HEK293 (cell line): ENCODE measurements around the gene HLA-DPB1.
A peak's percentile ranks its signal among the peaks of the same experiment; 100 is the strongest.

Experiments used
- FEZF1 ChIP-seq: fragments of 450-650 bp; formaldehyde crosslinking; IDR thresholded peaks from 2 replicates; pipeline ENCODE4 v1.5.1; 2016; ENCODE audit warnings: missing biosample characterization, missing genetic modification characterization
- GLIS2 ChIP-seq: fragments of 450-650 bp; formaldehyde crosslinking; IDR thresholded peaks from 2 replicates; pipeline ENCODE4 v1.5.1; 2016; ENCODE audit warnings: missing biosample characterization, missing genetic modification characterization
- HOXC10 ChIP-seq: sonication (generic); formaldehyde crosslinking; IDR thresholded peaks from 2 replicates; pipeline ENCODE4 v1.8.1; 2023; ENCODE audit warnings: mild to moderate bottlenecking, missing genetic modification reagents
- HOXD13 ChIP-seq: sonication (generic); formaldehyde crosslinking; IDR thresholded peaks from 2 replicates; pipeline ENCODE4 v1.8.0; 2022; ENCODE audit warnings: missing genetic modification reagents, borderline replicate concordance
- KLF10 ChIP-seq: fragments of 450-650 bp; IDR thresholded peaks from 2 replicates; pipeline ENCODE4 v1.5.1; 2018; ENCODE audit warnings: missing biosample characterization, mild to moderate bottlenecking, missing genetic modification characterization
- KLF9 ChIP-seq: fragments of 450-650 bp; formaldehyde crosslinking; IDR thresholded peaks from 2 replicates; pipeline ENCODE4 v1.5.1; 2016; ENCODE audit warnings: missing biosample characterization, missing genetic modification characterization, low read depth
- OSR2 ChIP-seq: fragments of 450-650 bp; formaldehyde crosslinking; IDR thresholded peaks from 2 replicates; pipeline ENCODE4 v1.5.1; 2016; ENCODE audit warnings: missing biosample characterization, missing genetic modification characterization
- REPIN1 ChIP-seq: fragments of 450-650 bp; formaldehyde crosslinking; IDR thresholded peaks from 2 replicates; pipeline ENCODE4 v1.5.1; 2017; ENCODE audit warnings: missing biosample characterization, missing genetic modification characterization, low read depth
- SETDB1 ChIP-seq: IDR thresholded peaks from one replicate; pipeline ENCODE4 v1.6.1; 2017; ENCODE audit warnings: mild to moderate bottlenecking, low read length, moderate library complexity, mixed read lengths; ENCODE audit not compliant: insufficient read length
- TRIM28 ChIP-seq: IDR thresholded peaks from 2 replicates; pipeline ENCODE4 v1.6.1; 2011; ENCODE audit warnings: low read length, control low read depth, borderline replicate concordance
- ZBTB21 ChIP-seq: fragments of 450-650 bp; formaldehyde crosslinking; IDR thresholded peaks from 2 replicates; pipeline ENCODE4 v1.5.1; 2017; ENCODE audit warnings: missing biosample characterization, missing genetic modification characterization
- ZFP41 ChIP-seq: fragments of 450-650 bp; formaldehyde crosslinking; IDR thresholded peaks from 2 replicates; pipeline ENCODE4 v1.5.1; 2016; ENCODE audit warnings: missing biosample characterization, missing genetic modification characterization, borderline replicate concordance
- ZFP69B ChIP-seq: fragments of 450-650 bp; formaldehyde crosslinking; IDR thresholded peaks from 2 replicates; pipeline ENCODE4 v1.5.1; 2016; ENCODE audit warnings: missing biosample characterization, missing genetic modification characterization
- ZNF138 ChIP-seq: fragments of 450-650 bp; formaldehyde crosslinking; IDR thresholded peaks from 2 replicates; pipeline ENCODE4 v1.5.1; 2016; ENCODE audit warnings: missing biosample characterization, missing genetic modification characterization, borderline replicate concordance
- ZNF19 ChIP-seq: fragments of 450-650 bp; formaldehyde crosslinking; IDR thresholded peaks from 2 replicates; pipeline ENCODE4; 2016; ENCODE audit warnings: missing biosample characterization, missing genetic modification characterization, low read depth
- ZNF335 ChIP-seq: fragments of 450-650 bp; formaldehyde crosslinking; conservative IDR thresholded peaks from 2 replicates; pipeline ENCODE4 v1.5.1; 2016; ENCODE audit warnings: missing biosample characterization, missing genetic modification characterization
- ZNF426 ChIP-seq: fragments of 450-650 bp; formaldehyde crosslinking; IDR thresholded peaks from 2 replicates; pipeline ENCODE4 v1.5.1; 2017; ENCODE audit warnings: missing biosample characterization, missing genetic modification characterization, mild to moderate bottlenecking, inconsistent platforms, moderate library complexity
- ZNF510 ChIP-seq: fragments of 450-650 bp; formaldehyde crosslinking; IDR thresholded peaks from 2 replicates; pipeline ENCODE4 v1.5.1; 2018; ENCODE audit warnings: mild to moderate bottlenecking, missing genetic modification characterization, missing biosample characterization; ENCODE audit not compliant: insufficient replicate concordance
- ZNF561 ChIP-seq: fragments of 450-650 bp; IDR thresholded peaks from 2 replicates; pipeline ENCODE4 v1.5.1; 2018; ENCODE audit warnings: missing biosample characterization, missing genetic modification characterization, borderline replicate concordance
- ZNF585B ChIP-seq: fragments of 450-650 bp; formaldehyde crosslinking; IDR thresholded peaks from 2 replicates; pipeline ENCODE4 v1.5.1; 2016; ENCODE audit warnings: missing biosample characterization, missing genetic modification characterization
- ZNF610 ChIP-seq: fragments of 450-650 bp; formaldehyde crosslinking; IDR thresholded peaks from 2 replicates; pipeline ENCODE4 v1.5.1; 2016; ENCODE audit warnings: missing biosample characterization, missing genetic modification characterization, borderline replicate concordance
- ZNF629 ChIP-seq: fragments of 450-650 bp; formaldehyde crosslinking; IDR thresholded peaks from 2 replicates; pipeline ENCODE4 v1.5.1; 2017; ENCODE audit warnings: missing biosample characterization, missing genetic modification characterization
- ZNF664 ChIP-seq: fragments of 450-650 bp; formaldehyde crosslinking; IDR thresholded peaks from 2 replicates; pipeline ENCODE4 v1.5.1; 2016; ENCODE audit warnings: missing biosample characterization, missing genetic modification characterization
- ZNF792 ChIP-seq: fragments of 450-650 bp; formaldehyde crosslinking; IDR thresholded peaks from 2 replicates; pipeline ENCODE4 v1.5.1; 2016; ENCODE audit warnings: missing biosample characterization, missing genetic modification characterization
- ZSCAN30 ChIP-seq: fragments of 450-650 bp; IDR thresholded peaks from 2 replicates; pipeline ENCODE4 v1.5.1; 2018; ENCODE audit warnings: missing biosample characterization, mild to moderate bottlenecking, missing genetic modification characterization, moderate library complexity
- ZXDB ChIP-seq: fragments of 450-650 bp; formaldehyde crosslinking; IDR thresholded peaks from 2 replicates; pipeline ENCODE4 v1.5.1; 2016; ENCODE audit warnings: missing biosample characterization, missing genetic modification characterization
- TF ChIP-seq, protein P1 (sequence below): fragments of 450-650 bp; formaldehyde crosslinking; IDR thresholded peaks from 2 replicates; pipeline ENCODE4 v1.5.1; 2017; ENCODE audit warnings: missing biosample characterization, missing genetic modification characterization
- TF ChIP-seq, protein P2 (sequence below): fragments of 450-650 bp; formaldehyde crosslinking; IDR thresholded peaks from 2 replicates; pipeline ENCODE4 v1.5.1; 2016; ENCODE audit warnings: missing biosample characterization, missing genetic modification characterization
- TF ChIP-seq, protein P3 (sequence below): fragments of 450-650 bp; formaldehyde crosslinking; IDR thresholded peaks from 2 replicates; pipeline ENCODE4 v1.5.1; 2016; ENCODE audit warnings: missing biosample characterization, missing genetic modification characterization
- TF ChIP-seq, protein P4 (sequence below): fragments of 450-650 bp; formaldehyde crosslinking; IDR thresholded peaks from 2 replicates; pipeline ENCODE4 v1.5.1; 2017; ENCODE audit warnings: missing biosample characterization, missing genetic modification characterization
- TF ChIP-seq, protein P5 (sequence below): fragments of 450-650 bp; IDR thresholded peaks from 2 replicates; pipeline ENCODE4 v1.5.1; 2018; ENCODE audit warnings: missing biosample characterization, missing genetic modification characterization
- TF ChIP-seq, protein P6 (sequence below): fragments of 450-650 bp; formaldehyde crosslinking; IDR thresholded peaks from 2 replicates; pipeline ENCODE4; 2016; ENCODE audit warnings: missing biosample characterization, missing genetic modification characterization
- TF ChIP-seq, protein P7 (sequence below): fragments of 450-650 bp; formaldehyde crosslinking; IDR thresholded peaks from 2 replicates; pipeline ENCODE4 v1.5.1; 2017; ENCODE audit warnings: missing biosample characterization, missing genetic modification characterization

HLA-DPB1 gene

DNA sequence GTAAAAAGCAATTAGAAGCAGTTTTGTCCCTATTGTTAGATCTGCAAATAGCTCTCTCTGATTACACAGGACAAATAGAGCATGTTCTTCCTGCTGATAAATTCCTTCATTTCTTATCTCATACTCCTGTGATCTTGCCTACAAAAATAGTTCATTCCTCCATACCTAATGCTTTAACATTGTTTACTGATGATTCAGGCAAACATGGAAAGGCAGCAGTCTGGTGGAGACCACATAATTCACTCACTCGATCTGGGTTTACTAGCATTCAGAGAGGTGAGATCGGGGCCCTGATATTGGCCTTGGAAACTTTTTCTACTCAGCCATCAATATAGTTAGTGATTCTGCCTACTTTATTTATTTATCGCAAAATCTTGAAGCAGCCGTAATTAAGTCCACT lies 22.6 kb upstream of the HLA-DPB1 start (continued):
- TF ChIP-seq, protein P1, sequence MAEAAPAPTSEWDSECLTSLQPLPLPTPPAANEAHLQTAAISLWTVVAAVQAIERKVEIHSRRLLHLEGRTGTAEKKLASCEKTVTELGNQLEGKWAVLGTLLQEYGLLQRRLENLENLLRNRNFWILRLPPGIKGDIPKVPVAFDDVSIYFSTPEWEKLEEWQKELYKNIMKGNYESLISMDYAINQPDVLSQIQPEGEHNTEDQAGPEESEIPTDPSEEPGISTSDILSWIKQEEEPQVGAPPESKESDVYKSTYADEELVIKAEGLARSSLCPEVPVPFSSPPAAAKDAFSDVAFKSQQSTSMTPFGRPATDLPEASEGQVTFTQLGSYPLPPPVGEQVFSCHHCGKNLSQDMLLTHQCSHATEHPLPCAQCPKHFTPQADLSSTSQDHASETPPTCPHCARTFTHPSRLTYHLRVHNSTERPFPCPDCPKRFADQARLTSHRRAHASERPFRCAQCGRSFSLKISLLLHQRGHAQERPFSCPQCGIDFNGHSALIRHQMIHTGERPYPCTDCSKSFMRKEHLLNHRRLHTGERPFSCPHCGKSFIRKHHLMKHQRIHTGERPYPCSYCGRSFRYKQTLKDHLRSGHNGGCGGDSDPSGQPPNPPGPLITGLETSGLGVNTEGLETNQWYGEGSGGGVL: peak; percentile 30; the same call in 1 of the 2 replicates
- TF ChIP-seq, protein P2, sequence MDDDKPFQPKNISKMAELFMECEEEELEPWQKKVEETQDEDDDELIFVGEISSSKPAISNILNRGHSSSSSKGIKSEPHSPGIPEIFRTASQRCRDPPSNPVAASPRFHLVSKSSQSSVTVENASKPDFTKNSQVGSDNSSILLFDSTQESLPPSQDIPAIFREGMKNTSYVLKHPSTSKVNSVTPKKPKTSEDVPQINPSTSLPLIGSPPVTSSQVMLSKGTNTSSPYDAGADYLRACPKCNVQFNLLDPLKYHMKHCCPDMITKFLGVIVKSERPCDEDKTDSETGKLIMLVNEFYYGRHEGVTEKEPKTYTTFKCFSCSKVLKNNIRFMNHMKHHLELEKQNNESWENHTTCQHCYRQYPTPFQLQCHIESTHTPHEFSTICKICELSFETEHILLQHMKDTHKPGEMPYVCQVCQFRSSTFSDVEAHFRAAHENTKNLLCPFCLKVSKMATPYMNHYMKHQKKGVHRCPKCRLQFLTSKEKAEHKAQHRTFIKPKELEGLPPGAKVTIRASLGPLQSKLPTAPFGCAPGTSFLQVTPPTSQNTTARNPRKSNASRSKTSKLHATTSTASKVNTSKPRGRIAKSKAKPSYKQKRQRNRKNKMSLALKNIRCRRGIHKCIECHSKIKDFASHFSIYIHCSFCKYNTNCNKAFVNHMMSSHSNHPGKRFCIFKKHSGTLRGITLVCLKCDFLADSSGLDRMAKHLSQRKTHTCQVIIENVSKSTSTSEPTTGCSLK (tag by site-specific recombination): no peak
- TF ChIP-seq TRIM28 (no peak), ZNF335 (peak; percentile 36; the same call in 1 of the 2 replicates), ZNF426 (tag by site-specific recombination) (no peak), REPIN1 (tag by site-specific recombination) (no peak), KLF9 (no peak), ZXDB (tag by site-specific recombination) (peak; percentile 78), GLIS2 (tag by site-specific recombination) (no peak), SETDB1 (peak; percentile 71), OSR2 (0 out of 2 replicates have a peak, but pooled peaks have one; percentile 20), ZBTB21 (tag by site-specific recombination) (0 out of 2 replicates have a peak, but pooled peaks have one; percentile 57), ZSCAN30 (no peak), ZNF510 (tag by site-specific recombination) (no peak), ZNF664 (tag by site-specific recombination) (no peak), ZNF610 (tag by site-specific recombination) (no peak), ZNF792 (tag by site-specific recombination) (no peak), ZNF19 (tag by site-specific recombination) (no peak), ZFP69B (tag by site-specific recombination) (peak; percentile 37; the same call in 1 of the 2 replicates), ZNF138 (tag by site-specific recombination) (no peak), ZNF585B (tag by site-specific recombination) (no peak), ZNF629 (tag by site-specific recombination) (peak; percentile 53), ZNF561 (tag by site-specific recombination) (no peak), KLF10 (tag by site-specific recombination) (peak; percentile 36; the same call in 1 of the 2 replicates), ZFP41 (tag by site-specific recombination) (no peak), HOXC10 (CRISPR knock-in tag) (no peak), HOXD13 (CRISPR knock-in tag) (no peak), FEZF1 (tag by site-specific recombination) (no peak)
- TF ChIP-seq, protein P3, sequence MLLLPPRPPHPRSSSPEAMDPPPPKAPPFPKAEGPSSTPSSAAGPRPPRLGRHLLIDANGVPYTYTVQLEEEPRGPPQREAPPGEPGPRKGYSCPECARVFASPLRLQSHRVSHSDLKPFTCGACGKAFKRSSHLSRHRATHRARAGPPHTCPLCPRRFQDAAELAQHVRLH: no peak
- TF ChIP-seq, protein P4, sequence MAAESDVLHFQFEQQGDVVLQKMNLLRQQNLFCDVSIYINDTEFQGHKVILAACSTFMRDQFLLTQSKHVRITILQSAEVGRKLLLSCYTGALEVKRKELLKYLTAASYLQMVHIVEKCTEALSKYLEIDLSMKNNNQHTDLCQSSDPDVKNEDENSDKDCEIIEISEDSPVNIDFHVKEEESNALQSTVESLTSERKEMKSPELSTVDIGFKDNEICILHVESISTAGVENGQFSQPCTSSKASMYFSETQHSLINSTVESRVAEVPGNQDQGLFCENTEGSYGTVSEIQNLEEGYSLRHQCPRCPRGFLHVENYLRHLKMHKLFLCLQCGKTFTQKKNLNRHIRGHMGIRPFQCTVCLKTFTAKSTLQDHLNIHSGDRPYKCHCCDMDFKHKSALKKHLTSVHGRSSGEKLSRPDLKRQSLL (tag by site-specific recombination): no peak
- TF ChIP-seq, protein P5, sequence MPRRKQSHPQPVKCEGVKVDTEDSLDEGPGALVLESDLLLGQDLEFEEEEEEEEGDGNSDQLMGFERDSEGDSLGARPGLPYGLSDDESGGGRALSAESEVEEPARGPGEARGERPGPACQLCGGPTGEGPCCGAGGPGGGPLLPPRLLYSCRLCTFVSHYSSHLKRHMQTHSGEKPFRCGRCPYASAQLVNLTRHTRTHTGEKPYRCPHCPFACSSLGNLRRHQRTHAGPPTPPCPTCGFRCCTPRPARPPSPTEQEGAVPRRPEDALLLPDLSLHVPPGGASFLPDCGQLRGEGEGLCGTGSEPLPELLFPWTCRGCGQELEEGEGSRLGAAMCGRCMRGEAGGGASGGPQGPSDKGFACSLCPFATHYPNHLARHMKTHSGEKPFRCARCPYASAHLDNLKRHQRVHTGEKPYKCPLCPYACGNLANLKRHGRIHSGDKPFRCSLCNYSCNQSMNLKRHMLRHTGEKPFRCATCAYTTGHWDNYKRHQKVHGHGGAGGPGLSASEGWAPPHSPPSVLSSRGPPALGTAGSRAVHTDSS (tag by site-specific recombination): no peak
- TF ChIP-seq, protein P6, sequence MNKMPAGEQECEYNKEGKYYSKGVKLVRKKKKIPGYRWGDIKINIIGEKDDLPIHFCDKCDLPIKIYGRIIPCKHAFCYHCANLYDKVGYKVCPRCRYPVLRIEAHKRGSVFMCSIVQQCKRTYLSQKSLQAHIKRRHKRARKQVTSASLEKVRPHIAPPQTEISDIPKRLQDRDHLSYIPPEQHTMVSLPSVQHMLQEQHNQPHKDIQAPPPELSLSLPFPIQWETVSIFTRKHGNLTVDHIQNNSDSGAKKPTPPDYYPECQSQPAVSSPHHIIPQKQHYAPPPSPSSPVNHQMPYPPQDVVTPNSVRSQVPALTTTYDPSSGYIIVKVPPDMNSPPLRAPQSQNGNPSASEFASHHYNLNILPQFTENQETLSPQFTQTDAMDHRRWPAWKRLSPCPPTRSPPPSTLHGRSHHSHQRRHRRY (tag by site-specific recombination): no peak
- TF ChIP-seq, protein P7, sequence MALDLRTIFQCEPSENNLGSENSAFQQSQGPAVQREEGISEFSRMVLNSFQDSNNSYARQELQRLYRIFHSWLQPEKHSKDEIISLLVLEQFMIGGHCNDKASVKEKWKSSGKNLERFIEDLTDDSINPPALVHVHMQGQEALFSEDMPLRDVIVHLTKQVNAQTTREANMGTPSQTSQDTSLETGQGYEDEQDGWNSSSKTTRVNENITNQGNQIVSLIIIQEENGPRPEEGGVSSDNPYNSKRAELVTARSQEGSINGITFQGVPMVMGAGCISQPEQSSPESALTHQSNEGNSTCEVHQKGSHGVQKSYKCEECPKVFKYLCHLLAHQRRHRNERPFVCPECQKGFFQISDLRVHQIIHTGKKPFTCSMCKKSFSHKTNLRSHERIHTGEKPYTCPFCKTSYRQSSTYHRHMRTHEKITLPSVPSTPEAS: no peak
